K562 (cell line): Measurements from ENCODE around the gene DOCK6. TPM values are rescaled to one million over a fixed set of nuclear protein-coding genes. Genes with fewer than 3 reads are reported as not detected.

Experiments
- ATAC-seq: fragments of 200-7000 bp; cut with Tn5 transposase; 3 replicates; pipeline ENCODE4 v1.9.1; 2020; ENCODE audit warnings: moderate library complexity
- BruUV-seq: library from RNA; stranded (reverse); fragments of 400-500 nt; replicated peaks from 2 replicates; lab custom pipeline; 2021; lab: Mats Ljungman, UMichigan
- CTCF ChIA-PET: fragments of 300-600 bp; formaldehyde crosslinking; extraction: SDS; loops from one replicate; lab custom pipeline; 2021; ENCODE audit warnings: low intra/inter-chr PET ratio; lab: Yijun Ruan, JAX
- POLR2A ChIA-PET: fragments of 300-600, 350-650 bp; sonication (Branson Sonifier 250); formaldehyde crosslinking; extraction: SDS; loops from one replicate; lab custom pipeline; 2021; ENCODE audit warnings: antibody characterized with exemption, inconsistent platforms; lab: Yijun Ruan, JAX
- DNase-seq, 4 experiments: peaks; one replicate each; pipeline versions ENCODE4 v3.0.0 to v3.0.0-alpha.2; 2011 to 2018; ENCODE audit warnings: low spot score in 3 of 4, mixed read lengths in 3 of 4; ENCODE audit errors: extremely low read depth in 1 of 4
- FAIRE-seq: peaks from 2 replicates; lab custom pipeline; 2011; peaks lifted over from hg19 to GRCh38; lab: Jason Lieb, UNC
- H2AFZ ChIP-seq: 2 replicates; pipeline ENCODE4 v1.6.0; 2011; ENCODE audit warnings: low read depth, low read length, control low read depth, inconsistent platforms
- H3K27ac ChIP-seq: fragments of 200-600 bp; 3 replicates; pipeline ENCODE4 v1.8.0; 2011; ENCODE audit warnings: low read depth, mild to moderate bottlenecking, control low read depth, inconsistent platforms, low read length, moderate library complexity, mixed read lengths; ENCODE audit errors: extremely low read depth
- H3K27me3 ChIP-seq, 2 experiments: fragments of 300-600 bp in 1 of 2; 2 replicates in 1 of 2; 3 replicates in 1 of 2; pipeline versions ENCODE4 v1.6.0 to v1.8.0; 2011; ENCODE audit warnings: inconsistent platforms in 2 of 2, low read length in 2 of 2, mild to moderate bottlenecking in 1 of 2, mixed read lengths in 1 of 2, moderate library complexity in 1 of 2; ENCODE audit not compliant: control insufficient read depth in 2 of 2, insufficient read depth in 2 of 2
- H3K36me3 ChIP-seq: fragments of 300-600 bp; 3 replicates; pipeline ENCODE4 v1.8.0; 2011; ENCODE audit warnings: mild to moderate bottlenecking, low read length, inconsistent platforms; ENCODE audit not compliant: control insufficient read depth, insufficient read depth
- H3K4me1 ChIP-seq, 2 experiments: fragments of 200-600 bp in 1 of 2; replicated peaks in 1 of 2; 2 replicates in 1 of 2; 3 replicates in 1 of 2; pipeline versions ENCODE4 v1.5.1 to v1.8.0; 2011; ENCODE audit warnings: inconsistent platforms in 2 of 2, low read length in 2 of 2, mild to moderate bottlenecking in 1 of 2, mixed read lengths in 1 of 2, moderate library complexity in 1 of 2; ENCODE audit not compliant: control insufficient read depth in 2 of 2, insufficient read depth in 2 of 2
- H3K4me2 ChIP-seq: 2 replicates; pipeline ENCODE4 v1.6.1; 2011; ENCODE audit warnings: low read length, control low read depth, inconsistent platforms, mixed read lengths; ENCODE audit not compliant: insufficient read depth
- H3K4me3 ChIP-seq: fragments of 200-600 bp; sonication (generic), shearing (Covaris generic); 2 replicates; pipeline ENCODE4 v1.5.1; 2016; ENCODE audit warnings: control low read depth, inconsistent platforms
- H3K79me2 ChIP-seq: fragments of 200-600 bp; 3 replicates; pipeline ENCODE4 v1.8.0; 2011; ENCODE audit warnings: low read length, inconsistent platforms; ENCODE audit not compliant: control insufficient read depth, insufficient read depth
- H3K9ac ChIP-seq, 2 experiments: 2 replicates each; pipeline versions ENCODE4 v1.6.0 to v1.6.1; 2011; ENCODE audit warnings: low read depth in 2 of 2, low read length in 2 of 2, control low read depth in 1 of 2, inconsistent platforms in 1 of 2, mild to moderate bottlenecking in 1 of 2, mixed read lengths in 1 of 2; ENCODE audit not compliant: insufficient read depth in 1 of 2
- H3K9me1 ChIP-seq: one replicate; pipeline ENCODE4 v1.6.0; 2011; ENCODE audit warnings: inconsistent platforms, mild to moderate bottlenecking, low read length, moderate library complexity; ENCODE audit not compliant: control insufficient read depth, insufficient read depth
- H3K9me3 ChIP-seq: replicated peaks from 2 replicates; pipeline ENCODE4 v1.5.1; 2011; ENCODE audit warnings: low read depth, low read length, inconsistent platforms; ENCODE audit not compliant: control insufficient read depth, insufficient read depth
- H4K20me1 ChIP-seq: replicated peaks from 2 replicates; pipeline ENCODE4 v1.6.1; 2011; ENCODE audit warnings: low read length, inconsistent platforms, mixed read lengths; ENCODE audit not compliant: control insufficient read depth, insufficient read depth
- ARID1B ChIP-seq: fragments of 450-650 bp; IDR thresholded peaks from 2 replicates; pipeline ENCODE4 v1.6.1; 2016; ENCODE audit warnings: antibody characterized with exemption, mild to moderate bottlenecking, inconsistent platforms
- NFIC ChIP-seq: fragments of 450-650 bp; IDR thresholded peaks from 2 replicates; pipeline ENCODE4 v1.6.1; 2017; ENCODE audit warnings: mild to moderate bottlenecking, inconsistent platforms
- SOX6 ChIP-seq: fragments of 450-650 bp; IDR thresholded peaks from 2 replicates; pipeline ENCODE4 v1.6.1; 2014; ENCODE audit warnings: mild to moderate bottlenecking
- ZC3H8 ChIP-seq: fragments of 450-650 bp; IDR thresholded peaks from 2 replicates; pipeline ENCODE4 v1.6.1; 2017
- WGBS: fragments of 100-300 bp; shearing (Covaris generic); methylation state at CpG from one replicate; pipeline ENCODE4 v1.1.6; 2016; ENCODE audit warnings: low coverage, mixed read lengths; ENCODE audit not compliant: insufficient coverage; ENCODE audit errors: missing lambda C conversion rate; 5-methylcytosine and 5-hydroxymethylcytosine counted together
- in situ Hi-C: fragments of 300-500 bp; cut with MboI; formaldehyde crosslinking; loops from 4 replicates; pipeline ENCODE4 v1.15.0; 2018; ENCODE audit warnings: inconsistent platforms, mixed read lengths
- intact Hi-C: fragments of 100-400 bp; cut with micrococcal nuclease; formaldehyde crosslinking; loops from 2 replicates; pipeline ENCODE4 v1.14.2; 2022
- polyA plus RNA-seq, 8 experiments: library from polyadenylated mRNA; depleted of rRNA in 4 of 8; stranded (reverse) in 5 of 8; unstranded in 3 of 8; fragments of >200 nt; fragmentation: Nextera tagmentation in 2 of 8; fragmentation: Illumina TruSeq in 1 of 8; extraction: Ambion mirVana in 2 of 8; extraction: Trizol in 1 of 8; gene quantifications; 2 replicates each; pipeline versions ENCODE4 v1.2.1 to v1.2.3, GENCODE V29; 2011 to 2014; ENCODE audit warnings: inconsistent platforms in 1 of 8, missing spikeins in 1 of 8
- total RNA-seq, 7 experiments: library from RNA; depleted of rRNA in 6 of 7; stranded (reverse); fragments of >200 nt in 6 of 7; fragmentation: Illumina TruSeq in 2 of 7; extraction: Trizol in 2 of 7; gene quantifications; 2 replicates each; pipeline versions ENCODE4 v1.2.1 to v1.2.3, GENCODE V29; 2011 to 2021; ENCODE audit warnings: low replicate concordance in 1 of 7
- TF ChIP-seq, protein P1 (sequence below): fragments of 450-650 bp; IDR thresholded peaks from 2 replicates; pipeline ENCODE4 v1.6.1; 2018; ENCODE audit not compliant: partially characterized antibody

Gene DOCK6
- total and polyA plus RNA-seq, 9 of the 15 experiments (the other 6 are each of a cell fraction or from before 2014, with no cell fraction given): 0.35 to 19.3 (median 3.8) TPM

DNA sequence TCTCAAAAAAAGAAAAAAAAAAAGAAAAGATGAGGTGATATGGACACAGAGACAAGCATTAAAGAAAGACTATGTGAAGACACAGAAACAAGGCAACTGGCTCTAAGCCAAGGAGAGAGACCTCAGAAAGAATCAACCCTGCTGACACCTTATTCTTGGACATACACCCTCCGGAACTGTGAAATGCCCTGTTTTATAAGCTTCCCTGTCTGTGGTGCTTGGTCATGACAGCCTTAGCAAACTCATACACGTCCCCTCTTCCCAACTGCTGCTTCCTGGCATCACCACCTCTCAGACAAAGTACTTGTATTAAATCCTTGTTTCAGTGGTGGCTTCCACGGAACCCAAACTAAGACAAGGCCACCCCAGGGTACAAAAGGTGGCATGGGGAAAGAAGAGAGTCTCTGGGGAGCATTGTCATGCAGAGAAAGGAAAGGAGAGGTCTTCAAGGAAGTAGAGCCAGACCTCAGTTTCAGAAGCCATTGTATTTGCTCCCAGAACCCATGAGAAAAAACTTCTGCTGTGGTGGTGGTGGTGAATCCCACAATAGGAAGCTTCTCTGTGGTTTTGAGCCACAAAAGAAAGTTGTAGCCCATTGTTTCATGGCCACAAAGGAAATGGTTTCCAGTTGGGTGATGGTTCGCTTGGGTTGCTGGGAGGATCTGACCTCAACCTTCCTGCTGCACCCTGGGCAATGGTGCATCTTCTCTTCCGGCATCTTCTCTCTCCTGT is 17.3 kb upstream of the DOCK6 start:
- BruUV-seq: no TSS peak
- in situ Hi-C loops (no loop called here), intact Hi-C loops (no loop called here)
- ChIA-PET POLR2A (interaction anchor here (0.6 kb wide), 1 partner anchor 129 kb away, joined by 4 read pairs; no protein-coding TSS in a partner anchor), CTCF (no interaction called here)
- Histone ChIP-seq H3K4me3 (no peak overlapping the region), H3K4me2 (no peak overlapping the region), H3K36me3 (no peaks in the 10 kb centered on the region), H3K79me2 (no peaks in the 10 kb centered on the region), H4K20me1 (no peaks in the 10 kb centered on the region), H3K27me3 (peaks cover 8 to 48% of the 10 kb centered on the region in 2 experiments; a peak in 4 of 5 replicates), H3K9me3 (no peaks in the 10 kb centered on the region), H3K9me1 (no peaks in the 10 kb centered on the region), H3K27ac (no peak overlapping the region), H2AFZ (no peak overlapping the region), H3K4me1 (no peaks in the 10 kb centered on the region; a peak in 1 of 5 replicates), H3K9ac (no peak overlapping the region)
- FAIRE-seq (no peak), DNase-seq (no peak), ATAC-seq (no peak)
- WGBS: 6% methylated on average over 4 of the region's 5 CpGs
- TF ChIP-seq, protein P1, sequence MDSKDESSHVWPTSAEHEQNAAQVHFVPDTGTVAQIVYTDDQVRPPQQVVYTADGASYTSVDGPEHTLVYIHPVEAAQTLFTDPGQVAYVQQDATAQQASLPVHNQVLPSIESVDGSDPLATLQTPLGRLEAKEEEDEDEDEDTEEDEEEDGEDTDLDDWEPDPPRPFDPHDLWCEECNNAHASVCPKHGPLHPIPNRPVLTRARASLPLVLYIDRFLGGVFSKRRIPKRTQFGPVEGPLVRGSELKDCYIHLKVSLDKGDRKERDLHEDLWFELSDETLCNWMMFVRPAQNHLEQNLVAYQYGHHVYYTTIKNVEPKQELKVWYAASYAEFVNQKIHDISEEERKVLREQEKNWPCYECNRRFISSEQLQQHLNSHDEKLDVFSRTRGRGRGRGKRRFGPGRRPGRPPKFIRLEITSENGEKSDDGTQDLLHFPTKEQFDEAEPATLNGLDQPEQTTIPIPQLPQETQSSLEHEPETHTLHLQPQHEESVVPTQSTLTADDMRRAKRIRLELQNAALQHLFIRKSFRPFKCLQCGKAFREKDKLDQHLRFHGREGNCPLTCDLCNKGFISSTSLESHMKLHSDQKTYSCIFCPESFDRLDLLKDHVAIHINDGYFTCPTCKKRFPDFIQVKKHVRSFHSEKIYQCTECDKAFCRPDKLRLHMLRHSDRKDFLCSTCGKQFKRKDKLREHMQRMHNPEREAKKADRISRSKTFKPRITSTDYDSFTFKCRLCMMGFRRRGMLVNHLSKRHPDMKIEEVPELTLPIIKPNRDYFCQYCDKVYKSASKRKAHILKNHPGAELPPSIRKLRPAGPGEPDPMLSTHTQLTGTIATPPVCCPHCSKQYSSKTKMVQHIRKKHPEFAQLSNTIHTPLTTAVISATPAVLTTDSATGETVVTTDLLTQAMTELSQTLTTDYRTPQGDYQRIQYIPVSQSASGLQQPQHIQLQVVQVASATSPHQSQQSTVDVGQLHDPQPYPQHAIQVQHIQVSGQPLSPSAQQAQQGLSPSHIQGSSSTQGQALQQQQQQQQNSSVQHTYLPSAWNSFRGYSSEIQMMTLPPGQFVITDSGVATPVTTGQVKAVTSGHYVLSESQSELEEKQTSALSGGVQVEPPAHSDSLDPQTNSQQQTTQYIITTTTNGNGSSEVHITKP: peak; percentile 25
- TF ChIP-seq NFIC (peak; percentile 75), ZC3H8 (no peak), SOX6 (peak; percentile 24; the same call in 1 of the 2 replicates), ARID1B (no peak)
